IMR-90 (cell line): ENCODE measurements around the gene WWC1. TPM values are rescaled to one million over a fixed set of nuclear protein-coding genes. Genes with fewer than 3 reads are reported as not detected.
"Not testable (repeated sequence)": the region's sequence is repeated elsewhere in the genome, so short reads cannot be mapped to it uniquely, and the experiment has no call there.

ENCODE experiments used
- ATAC-seq: fragments of 200-7000 bp; cut with Tn5 transposase; 2 replicates; pipeline ENCODE4 v1.9.1; 2020; ENCODE audit warnings: low read depth, mild to moderate bottlenecking, moderate library complexity
- BruUV-seq: library from RNA; stranded (reverse); fragments of 400-500 nt; replicated peaks from 2 replicates; lab custom pipeline; 2021; lab: Mats Ljungman, UMichigan
- CTCF ChIA-PET: fragments of 300-600 bp; formaldehyde crosslinking; extraction: SDS; loops from one replicate; lab custom pipeline; 2021; ENCODE audit warnings: antibody characterized with exemption; lab: Yijun Ruan, JAX
- POLR2A ChIA-PET: fragments of 300-600 bp; sonication (Branson Sonifier 250); formaldehyde crosslinking; loops from one replicate; lab custom pipeline; 2022; ENCODE audit warnings: antibody characterized with exemption; ENCODE audit not compliant: unreplicated experiment; lab: Charles Lee
- DNase-seq: peaks from one replicate; pipeline ENCODE4 v3.0.0; 2013
- H2AFZ ChIP-seq: replicated peaks from 2 replicates; pipeline ENCODE3; 2013; ENCODE audit warnings: low read length, mild to moderate bottlenecking; ENCODE audit not compliant: poor library complexity
- H2AK5ac ChIP-seq: 2 replicates; pipeline ENCODE4 v1.6.1; 2013; ENCODE audit warnings: low read depth, low read length, inconsistent platforms
- H2AK9ac ChIP-seq: replicated peaks from 2 replicates; pipeline ENCODE3; 2013; ENCODE audit warnings: mild to moderate bottlenecking, low read depth, low read length, moderate library complexity; ENCODE audit not compliant: poor library complexity
- H2BK120ac ChIP-seq: 2 replicates; pipeline ENCODE4 v1.6.1; 2013; ENCODE audit warnings: low read depth, low read length, inconsistent platforms
- H2BK15ac ChIP-seq: 3 replicates; pipeline ENCODE4 v1.6.1; 2013; ENCODE audit warnings: low read depth, low read length, inconsistent platforms
- H2BK20ac ChIP-seq: 2 replicates; pipeline ENCODE4 v1.6.1; 2013; ENCODE audit warnings: low read depth, mild to moderate bottlenecking, inconsistent platforms, low read length, moderate library complexity
- H2BK5ac ChIP-seq: 2 replicates; pipeline ENCODE4 v1.6.1; 2013; ENCODE audit warnings: mild to moderate bottlenecking, low read depth, low read length, inconsistent platforms; ENCODE audit not compliant: poor library complexity, severe bottlenecking
- H3K14ac ChIP-seq: replicated peaks from 2 replicates; pipeline ENCODE4 v1.6.1; 2013; ENCODE audit warnings: low read depth, low read length, inconsistent platforms
- H3K18ac ChIP-seq: 2 replicates; pipeline ENCODE4 v1.6.1; 2013; ENCODE audit warnings: low read depth, low read length, control low read depth
- H3K23ac ChIP-seq: 2 replicates; pipeline ENCODE4 v1.6.1; 2013; ENCODE audit warnings: low read depth, low read length, inconsistent platforms
- H3K27ac ChIP-seq: 2 replicates; pipeline ENCODE4 v1.5.1; 2013; ENCODE audit warnings: mild to moderate bottlenecking, control low read depth, low read length; ENCODE audit not compliant: insufficient read depth
- H3K27me3 ChIP-seq: 2 replicates; pipeline ENCODE4 v1.6.1; 2013; ENCODE audit warnings: low read length; ENCODE audit not compliant: control insufficient read depth, insufficient read depth
- H3K36me3 ChIP-seq: 2 replicates; pipeline ENCODE4 v1.6.1; 2013; ENCODE audit warnings: low read length, mixed read lengths; ENCODE audit not compliant: control insufficient read depth, insufficient read depth
- H3K4ac ChIP-seq: 2 replicates; pipeline ENCODE4 v1.6.1; 2013; ENCODE audit warnings: low read depth, low read length, inconsistent platforms
- H3K4me1 ChIP-seq: 2 replicates; pipeline ENCODE4 v1.6.1; 2013; ENCODE audit warnings: low read length, mixed read lengths; ENCODE audit not compliant: control insufficient read depth, insufficient read depth
- H3K4me2 ChIP-seq: 2 replicates; pipeline ENCODE4 v1.6.1; 2013; ENCODE audit warnings: low read depth, mild to moderate bottlenecking, control low read depth, low read length, moderate library complexity
- H3K4me3 ChIP-seq: 2 replicates; pipeline ENCODE4 v1.5.1; 2013; ENCODE audit warnings: low read depth, mild to moderate bottlenecking, control low read depth, low read length, moderate library complexity; ENCODE audit not compliant: insufficient read depth
- H3K56ac ChIP-seq: 2 replicates; pipeline ENCODE4 v1.6.1; 2013; ENCODE audit warnings: low read length, inconsistent platforms; ENCODE audit not compliant: insufficient read depth; ENCODE audit errors: extremely low read depth
- H3K79me1 ChIP-seq, 2 experiments: 2 replicates each; pipeline ENCODE4 v1.6.1; 2013; ENCODE audit warnings: low read length in 2 of 2, inconsistent platforms in 1 of 2, low read depth in 1 of 2
- H3K9ac ChIP-seq: 2 replicates; pipeline ENCODE4 v1.6.1; 2013; ENCODE audit warnings: low read depth, low read length, control low read depth
- H3K9me1 ChIP-seq: 2 replicates; pipeline ENCODE4 v1.6.1; 2013; ENCODE audit warnings: low read length, inconsistent platforms; ENCODE audit not compliant: insufficient read depth
- H3K9me3 ChIP-seq: 2 replicates; pipeline ENCODE4 v1.6.1; 2013; ENCODE audit warnings: low read length; ENCODE audit not compliant: control insufficient read depth, insufficient read depth
- H4K20me1 ChIP-seq: 2 replicates; pipeline ENCODE4 v1.6.1; 2013; ENCODE audit warnings: low read length, inconsistent platforms; ENCODE audit not compliant: insufficient read depth
- H4K5ac ChIP-seq: 2 replicates; pipeline ENCODE4 v1.6.1; 2013; ENCODE audit warnings: mild to moderate bottlenecking, low read depth, low read length, control low read depth
- H4K8ac ChIP-seq, 2 experiments: 2 replicates each; pipeline ENCODE4 v1.6.1; 2013; ENCODE audit warnings: low read depth in 2 of 2, low read length in 2 of 2, control low read depth in 1 of 2, inconsistent platforms in 1 of 2
- H4K91ac ChIP-seq: 2 replicates; pipeline ENCODE4 v1.6.1; 2013; ENCODE audit warnings: low read depth, low read length, inconsistent platforms; ENCODE audit not compliant: insufficient read depth
- CEBPB ChIP-seq: IDR thresholded peaks from 2 replicates; pipeline ENCODE4 v1.6.1; 2012; ENCODE audit warnings: low read depth, low read length, improper control_type of control experiment
- CHD1 ChIP-seq: IDR thresholded peaks from 2 replicates; pipeline ENCODE4 v1.6.1; 2012; ENCODE audit warnings: low read depth, low read length, improper control_type of control experiment
- MAFK ChIP-seq: IDR thresholded peaks from 2 replicates; pipeline ENCODE4 v1.6.1; 2012; ENCODE audit warnings: low read depth, low read length, improper control_type of control experiment
- NFE2L2 ChIP-seq: fragments of 150-350 bp; IDR thresholded peaks from 2 replicates; pipeline ENCODE4 v1.6.1; 2016; ENCODE audit warnings: low read depth, mild to moderate bottlenecking, low read length
- POLR2A ChIP-seq: IDR thresholded peaks from 2 replicates; pipeline ENCODE4 v1.6.1; 2012; ENCODE audit warnings: mild to moderate bottlenecking, low read depth, low read length
- WGBS, 2 experiments: methylation state at CpG; one replicate each; pipeline versions ENCODE4 v1.1.5 to v1.1.7; 2013; ENCODE audit warnings: missing lambda C conversion rate in 2 of 2; ENCODE audit not compliant: insufficient read length in 1 of 2; ENCODE audit errors: extremely low coverage in 2 of 2; 5-methylcytosine and 5-hydroxymethylcytosine counted together
- dilution Hi-C: fragments of 300-500 bp; cut with HindIII; formaldehyde crosslinking; loops from one replicate; pipeline ENCODE4 v1.14.3; 2018; ENCODE audit warnings: low sequenced_read_pairs; ENCODE audit not compliant: unreplicated experiment
- in situ Hi-C: fragments of 300-500 bp; cut with MboI; formaldehyde crosslinking; loops from 3 replicates; pipeline ENCODE4 v1.14.3; 2019; ENCODE audit warnings: low sequenced_read_pairs, inconsistent platforms, mixed read lengths
- intact Hi-C: fragments of 100-400 bp; cut with micrococcal nuclease; formaldehyde crosslinking; loops from 2 replicates; pipeline ENCODE4 v1.10.0; 2022
- polyA plus RNA-seq, 3 experiments: library from polyadenylated mRNA; depleted of rRNA; stranded (reverse); fragments of >200 nt; gene quantifications; 2 replicates each; pipeline ENCODE4 v1.2.3, GENCODE V29; 2012; ENCODE audit warnings: low replicate concordance in 1 of 3
- total RNA-seq: library from RNA; depleted of rRNA; stranded (reverse); fragments of >200 nt; gene quantifications from 2 replicates; pipeline ENCODE4 v1.2.3, GENCODE V29; 2012
- TF ChIP-seq, protein P1 (sequence below): fragments of 150-350 bp; IDR thresholded peaks from 2 replicates; pipeline ENCODE4 v1.6.1; 2016; ENCODE audit warnings: low read depth, mild to moderate bottlenecking, low read length, moderate library complexity, borderline replicate concordance
- TF ChIP-seq, protein P2 (sequence below): conservative IDR thresholded peaks from 2 replicates; pipeline ENCODE4 v1.5.1; 2012; ENCODE audit warnings: mild to moderate bottlenecking, low read depth, low read length, improper control_type of control experiment

Gene WWC1
- total and polyA plus RNA-seq, 2 of the 4 experiments (the other 2 are of a cell fraction) = 9.1 to 10.3 TPM

DNA sequence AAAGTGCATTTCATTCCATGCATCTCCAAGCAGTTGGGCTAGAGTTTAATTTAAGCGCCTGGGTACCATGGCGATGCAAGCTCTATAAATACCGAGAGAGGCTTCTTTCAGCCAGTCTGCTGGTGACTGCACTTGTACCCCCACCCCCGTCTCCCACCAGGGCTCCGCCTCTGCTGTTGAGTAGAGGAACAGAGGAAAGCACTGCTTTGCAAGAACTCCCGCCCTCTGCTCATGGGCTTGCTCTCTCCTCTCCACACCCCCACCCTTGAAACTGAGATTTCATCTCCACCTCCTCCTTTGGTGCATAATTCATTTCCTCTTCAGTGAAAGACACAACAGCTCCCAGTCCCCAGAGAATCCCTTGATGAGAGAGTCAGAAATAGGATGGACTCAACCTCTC is 5.1 kb upstream of the WWC1 start:
- Histone ChIP-seq H2BK120ac (no peak overlapping the region), H3K27me3 (peaks cover 6% of the 10 kb centered on the region), H2BK20ac (no peak overlapping the region), H3K36me3 (no peaks in the 10 kb centered on the region), H3K9ac (no peak overlapping the region), H2AK9ac (no peak overlapping the region), H2AK5ac (no peak overlapping the region), H2BK5ac (no peak overlapping the region), H4K8ac (no peak overlapping the region), H3K79me1 (no peaks in the 10 kb centered on the region), H3K23ac (no peak overlapping the region), H3K9me1 (no peaks in the 10 kb centered on the region), H3K4me1 (no peaks in the 10 kb centered on the region), H3K56ac (no peak overlapping the region), H2AFZ (no peak overlapping the region), H3K4me3 (no peak overlapping the region), H4K5ac (no peak overlapping the region), H3K27ac (no peak overlapping the region), H4K91ac (no peak overlapping the region), H3K4ac (no peak overlapping the region), H4K20me1 (no peaks in the 10 kb centered on the region), H3K18ac (no peak overlapping the region), H3K9me3 (peaks cover 8% of the 10 kb centered on the region), H3K4me2 (no peak overlapping the region), H2BK15ac (no peak overlapping the region), H3K14ac (no peak overlapping the region)
- in situ Hi-C loops (loop anchor here (25.0 kb wide), 1 partner anchor 151 kb away; no protein-coding TSS in a partner anchor), dilution Hi-C loops (no loop called here), intact Hi-C loops (no loop called here)
- WGBS, 2 experiments = no CpG with 5 or more reads among the region's 6 CpGs
- TF ChIP-seq CHD1 = no peak
- TF ChIP-seq NFE2L2 = no peak
- no peak for TF ChIP-seq CEBPB
- TF ChIP-seq, protein P1, sequence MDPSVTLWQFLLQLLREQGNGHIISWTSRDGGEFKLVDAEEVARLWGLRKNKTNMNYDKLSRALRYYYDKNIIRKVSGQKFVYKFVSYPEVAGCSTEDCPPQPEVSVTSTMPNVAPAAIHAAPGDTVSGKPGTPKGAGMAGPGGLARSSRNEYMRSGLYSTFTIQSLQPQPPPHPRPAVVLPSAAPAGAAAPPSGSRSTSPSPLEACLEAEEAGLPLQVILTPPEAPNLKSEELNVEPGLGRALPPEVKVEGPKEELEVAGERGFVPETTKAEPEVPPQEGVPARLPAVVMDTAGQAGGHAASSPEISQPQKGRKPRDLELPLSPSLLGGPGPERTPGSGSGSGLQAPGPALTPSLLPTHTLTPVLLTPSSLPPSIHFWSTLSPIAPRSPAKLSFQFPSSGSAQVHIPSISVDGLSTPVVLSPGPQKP = no peak
- TF ChIP-seq POLR2A = no peak
- TF ChIP-seq, protein P2, sequence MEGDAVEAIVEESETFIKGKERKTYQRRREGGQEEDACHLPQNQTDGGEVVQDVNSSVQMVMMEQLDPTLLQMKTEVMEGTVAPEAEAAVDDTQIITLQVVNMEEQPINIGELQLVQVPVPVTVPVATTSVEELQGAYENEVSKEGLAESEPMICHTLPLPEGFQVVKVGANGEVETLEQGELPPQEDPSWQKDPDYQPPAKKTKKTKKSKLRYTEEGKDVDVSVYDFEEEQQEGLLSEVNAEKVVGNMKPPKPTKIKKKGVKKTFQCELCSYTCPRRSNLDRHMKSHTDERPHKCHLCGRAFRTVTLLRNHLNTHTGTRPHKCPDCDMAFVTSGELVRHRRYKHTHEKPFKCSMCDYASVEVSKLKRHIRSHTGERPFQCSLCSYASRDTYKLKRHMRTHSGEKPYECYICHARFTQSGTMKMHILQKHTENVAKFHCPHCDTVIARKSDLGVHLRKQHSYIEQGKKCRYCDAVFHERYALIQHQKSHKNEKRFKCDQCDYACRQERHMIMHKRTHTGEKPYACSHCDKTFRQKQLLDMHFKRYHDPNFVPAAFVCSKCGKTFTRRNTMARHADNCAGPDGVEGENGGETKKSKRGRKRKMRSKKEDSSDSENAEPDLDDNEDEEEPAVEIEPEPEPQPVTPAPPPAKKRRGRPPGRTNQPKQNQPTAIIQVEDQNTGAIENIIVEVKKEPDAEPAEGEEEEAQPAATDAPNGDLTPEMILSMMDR = no peak
- no peak for TF ChIP-seq MAFK
- DNase-seq (no peak), ATAC-seq (no peak)
- no TSS peak for BruUV-seq
- POLR2A ChIA-PET = no interaction called here
- CTCF ChIA-PET = no interaction called here

DNA sequence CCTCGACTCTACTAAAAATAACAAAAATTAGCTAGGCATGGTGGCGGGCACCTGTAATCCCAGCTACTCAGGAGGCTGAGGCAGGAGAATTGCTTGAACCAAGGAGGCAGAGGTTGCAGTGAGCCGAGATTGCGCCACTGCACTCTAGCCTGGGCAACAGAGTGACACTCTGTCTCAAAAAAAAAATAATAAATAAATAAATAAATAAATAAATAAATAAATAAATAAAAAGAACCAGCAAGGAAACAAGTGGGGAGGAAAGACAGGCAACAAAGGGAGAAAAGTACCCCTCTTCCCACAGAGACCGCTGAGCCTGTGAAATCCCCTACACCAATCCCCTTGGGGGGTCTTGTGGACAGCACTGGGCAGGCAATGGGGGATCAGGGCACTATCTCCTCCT is 4.6 kb upstream of the WWC1 start:
- H2AK9ac ChIP-seq, H3K23ac ChIP-seq, intact Hi-C loops, H2AFZ ChIP-seq, CTCF ChIA-PET, BruUV-seq, H3K4me3 ChIP-seq, H3K9me1 ChIP-seq, H4K20me1 ChIP-seq, H3K36me3 ChIP-seq, H3K4me1 ChIP-seq, H3K18ac ChIP-seq, DNase-seq, H3K27ac ChIP-seq, H3K79me1 ChIP-seq, H2BK120ac ChIP-seq, H3K9ac ChIP-seq, H3K9me3 ChIP-seq, H3K4me2 ChIP-seq, H2BK5ac ChIP-seq, H2AK5ac ChIP-seq, H3K56ac ChIP-seq, H3K14ac ChIP-seq, dilution Hi-C loops, H2BK20ac ChIP-seq, POLR2A ChIA-PET, ATAC-seq, H3K27me3 ChIP-seq, H4K91ac ChIP-seq, H4K8ac ChIP-seq, H4K5ac ChIP-seq, H2BK15ac ChIP-seq, H3K4ac ChIP-seq: not testable (repeated sequence)
- in situ Hi-C loops = loop anchor here (25.0 kb wide), 1 partner anchor 150 kb away; no protein-coding TSS in a partner anchor
- no CpG with 5 or more reads among the region's 5 CpGs for WGBS, 2 experiments
